ENCODE data around the gene NGB.

DNA sequence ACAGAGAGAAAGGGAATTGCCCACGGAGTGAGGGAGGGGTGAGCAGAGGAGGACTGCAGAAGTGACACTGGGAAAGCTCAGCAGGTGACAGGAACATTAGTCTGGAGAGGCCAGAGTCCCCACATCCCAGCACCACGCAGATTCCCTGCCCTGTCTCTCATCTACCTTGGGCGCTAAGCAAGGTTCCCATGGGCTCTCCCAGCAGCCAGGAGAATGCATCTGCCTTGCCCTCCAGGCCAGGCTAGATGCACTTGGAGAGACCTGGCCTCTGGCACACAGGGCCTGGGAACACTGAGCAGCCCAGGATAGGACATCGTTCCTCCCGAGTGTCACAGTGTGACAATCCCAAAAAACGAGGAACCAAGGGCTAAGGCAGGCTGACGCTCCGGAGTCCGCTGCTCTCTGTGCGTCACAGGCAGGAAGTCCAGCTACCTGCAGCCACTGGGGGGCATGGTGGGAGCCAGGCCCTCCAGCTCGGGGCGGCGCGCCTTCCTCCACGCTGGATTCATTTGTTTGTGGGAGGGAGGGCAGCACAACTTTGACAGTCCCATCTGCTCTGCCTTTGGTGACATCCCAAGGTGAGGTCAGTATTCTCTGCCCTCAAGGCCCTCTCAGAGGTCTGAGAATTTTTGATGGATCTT is 5.4 kb upstream of the NGB start:
- TF ChIP-seq, protein P1, sequence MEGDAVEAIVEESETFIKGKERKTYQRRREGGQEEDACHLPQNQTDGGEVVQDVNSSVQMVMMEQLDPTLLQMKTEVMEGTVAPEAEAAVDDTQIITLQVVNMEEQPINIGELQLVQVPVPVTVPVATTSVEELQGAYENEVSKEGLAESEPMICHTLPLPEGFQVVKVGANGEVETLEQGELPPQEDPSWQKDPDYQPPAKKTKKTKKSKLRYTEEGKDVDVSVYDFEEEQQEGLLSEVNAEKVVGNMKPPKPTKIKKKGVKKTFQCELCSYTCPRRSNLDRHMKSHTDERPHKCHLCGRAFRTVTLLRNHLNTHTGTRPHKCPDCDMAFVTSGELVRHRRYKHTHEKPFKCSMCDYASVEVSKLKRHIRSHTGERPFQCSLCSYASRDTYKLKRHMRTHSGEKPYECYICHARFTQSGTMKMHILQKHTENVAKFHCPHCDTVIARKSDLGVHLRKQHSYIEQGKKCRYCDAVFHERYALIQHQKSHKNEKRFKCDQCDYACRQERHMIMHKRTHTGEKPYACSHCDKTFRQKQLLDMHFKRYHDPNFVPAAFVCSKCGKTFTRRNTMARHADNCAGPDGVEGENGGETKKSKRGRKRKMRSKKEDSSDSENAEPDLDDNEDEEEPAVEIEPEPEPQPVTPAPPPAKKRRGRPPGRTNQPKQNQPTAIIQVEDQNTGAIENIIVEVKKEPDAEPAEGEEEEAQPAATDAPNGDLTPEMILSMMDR (IDR thresholded peaks at IDR 0.05): no peak
- no peak for TF ChIP-seq POLR2A (IDR thresholded peaks at IDR 0.05; ENCODE audit: low read depth)
- TF ChIP-seq EP300 (IDR thresholded peaks at IDR 0.05): no peak
- no peak for TF ChIP-seq POLR2AphosphoS5 (IDR thresholded peaks at IDR 0.05)

All from esophagus muscularis mucosa (tissue), 4 donors.